Forelimb muscle (tissue), 1 donor: ENCODE measurements around the gene CLEC14A. TPM values are rescaled to one million over a fixed set of nuclear protein-coding genes. Genes with fewer than 3 reads are reported as not detected.

Experiments used
- DNase-seq: peaks from one replicate; pipeline ENCODE4 v3.0.0-alpha.2; 2013; ENCODE audit warnings: low read depth
- polyA plus RNA-seq: library from polyadenylated mRNA; unstranded; fragments of 120-200 nt; gene quantifications from one replicate; pipeline ENCODE4 v1.2.1, GENCODE V29; 2013; ENCODE audit not compliant: insufficient read length

The CLEC14A gene
- polyA plus RNA-seq, 1 donor = 23.9 TPM

DNA sequence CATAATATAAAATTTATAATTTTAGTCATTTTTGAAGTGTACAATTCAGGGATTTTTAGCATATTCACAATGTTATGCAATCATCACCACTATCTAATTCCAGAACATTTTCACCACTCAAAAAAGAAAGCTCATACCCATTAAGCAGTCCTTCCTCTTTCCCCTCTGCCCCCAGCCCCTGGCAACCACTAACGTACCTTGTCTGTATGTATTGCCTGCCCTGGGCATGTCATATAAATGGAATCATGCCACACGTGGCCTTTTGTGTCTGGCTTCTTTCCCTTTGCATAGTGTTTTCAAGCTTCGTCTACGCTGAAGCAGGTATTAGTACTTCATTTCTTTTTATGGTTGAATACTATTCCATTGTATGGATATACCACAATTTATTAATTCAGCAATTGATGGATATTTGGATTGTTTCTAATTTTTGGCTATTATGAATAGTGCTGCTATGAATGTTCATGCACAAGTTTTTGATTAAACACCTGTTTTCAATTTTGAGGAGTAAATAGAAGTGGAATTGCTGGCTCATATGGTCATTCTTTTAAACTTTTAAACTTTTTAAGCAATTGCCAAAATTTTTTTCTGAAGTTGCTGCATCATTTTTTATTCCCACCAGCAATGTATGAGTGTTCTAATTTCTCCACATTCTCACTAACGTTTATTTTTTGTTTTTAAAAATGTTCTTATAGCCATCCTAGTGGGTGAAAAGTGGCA is 49.8 kb downstream of the CLEC14A start:
- no peak for DNase-seq

DNA sequence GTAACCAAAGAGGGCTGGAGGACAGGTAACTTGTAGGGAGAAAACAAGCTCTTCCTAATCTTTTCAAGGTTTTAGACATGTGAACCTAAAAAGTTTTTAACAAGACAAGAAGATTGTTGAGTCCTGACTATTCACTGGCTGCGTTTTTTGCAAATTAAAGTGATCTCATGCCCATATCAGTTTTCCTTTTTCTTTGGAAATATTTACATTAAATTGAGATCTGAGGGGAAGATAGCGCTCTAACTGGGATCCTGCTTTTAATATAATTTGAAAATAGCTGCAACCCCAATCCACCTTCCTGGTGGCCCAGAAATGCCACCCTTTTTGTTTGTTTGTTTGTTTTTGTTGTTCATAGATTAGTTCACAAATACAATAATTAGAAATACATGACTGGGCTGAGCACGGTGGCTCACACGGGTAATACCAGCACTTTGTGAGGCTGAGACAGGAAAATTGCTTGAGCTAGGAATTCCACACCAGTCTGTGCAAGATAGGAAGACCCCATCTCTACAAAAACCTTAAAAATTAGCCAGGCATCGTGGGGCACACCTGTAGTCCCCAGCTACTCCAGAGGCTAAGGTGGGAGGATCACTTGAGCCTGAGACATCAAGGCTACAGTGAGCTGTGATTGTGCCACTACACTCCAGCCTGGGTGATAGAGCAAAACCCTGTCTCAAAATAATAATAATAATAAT is 50.6 kb downstream of the CLEC14A start:
- DNase-seq = no peak

DNA sequence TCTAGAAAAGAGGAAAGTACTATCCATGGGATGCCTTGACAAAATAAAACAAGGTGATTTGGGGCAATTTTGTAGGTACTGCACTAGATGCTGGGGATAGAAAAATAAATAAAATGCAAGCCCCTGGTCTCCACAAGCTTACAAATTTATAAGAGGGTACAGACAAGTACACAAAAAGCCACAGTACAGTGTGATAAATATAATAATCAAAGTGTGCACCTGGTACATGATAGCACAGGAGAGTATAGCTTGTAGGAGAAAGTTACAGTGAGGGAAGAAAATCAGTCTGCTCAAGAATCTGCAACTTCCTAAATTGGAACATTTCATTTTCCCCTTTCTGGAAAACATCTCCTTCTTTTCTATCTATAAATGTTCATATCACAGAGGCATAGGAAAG is 51.2 kb downstream of the CLEC14A start:
- no peak for DNase-seq

Other genes with a start within 250 kb of the CLEC14A start
- 0.09 TPM for gene SSTR1, start 48.2 kb downstream of the CLEC14A start, polyA plus RNA-seq